Erythroblast (primary cell): ENCODE measurements around the gene LUM.

ENCODE experiments used
- GATA1 ChIP-seq: IDR thresholded peaks from 2 replicates; pipeline ENCODE4 v1.6.1; 2011; ENCODE audit warnings: low read depth, mild to moderate bottlenecking, control low read depth, low read length, moderate library complexity
- POLR2A ChIP-seq: IDR thresholded peaks from 2 replicates; pipeline ENCODE4 v1.6.1; 2011; ENCODE audit warnings: mild to moderate bottlenecking, low read length

DNA sequence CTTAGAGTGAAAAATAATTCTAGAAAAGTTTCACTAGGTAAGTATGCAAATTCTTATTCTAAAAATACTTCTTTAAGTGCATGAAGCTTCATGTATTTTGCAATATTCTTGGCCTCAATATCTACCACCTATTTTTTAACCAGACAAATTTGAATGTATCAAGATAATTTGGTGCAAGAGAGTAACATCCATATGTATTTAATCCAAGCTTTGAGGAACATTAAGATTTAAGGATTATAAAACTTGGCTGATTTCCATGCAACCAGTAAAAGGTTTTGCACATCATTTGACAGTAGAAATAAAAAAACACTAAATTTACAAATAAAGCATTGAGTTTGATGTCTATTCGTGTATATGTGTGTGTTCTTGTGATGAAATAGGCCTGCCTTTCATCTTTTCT lies 7.7 kb downstream of the LUM start:
- TF ChIP-seq POLR2A (no peak), GATA1 (no peak)
